Posterior cingulate gyrus (tissue), 11 donors: Measurements from ENCODE around the gene CHST12.
"Not testable (repeated sequence)": the region's sequence is repeated elsewhere in the genome, so short reads cannot be mapped to it uniquely, and the experiment has no call there.

Experiments
- DNase-seq, 10 donors: peaks; one replicate each; pipeline versions ENCODE4 v3.0.0 to v3.0.0-alpha.2; 2020 to 2021; ENCODE audit warnings: mixed read lengths in 3 of 10
- intact Hi-C: fragments of 100-400 bp; cut with DNase I; formaldehyde crosslinking; loops from one replicate; pipeline ENCODE4 v1.15.1; 2023

The CHST12 gene

GRCh38 chr7:2398506-2398905, 4.9 kb upstream of the CHST12 start:
- DNase-seq: no peak
- intact Hi-C loops: no loop called here

GRCh38 chr7:2399848-2400587, 3.4 kb upstream of the CHST12 start:
- intact Hi-C loops: no loop called here

GRCh38 chr7:2402687-2403013, 761 bp upstream of the CHST12 start:
- intact Hi-C loops: no loop called here
- DNase-seq: peak in 1 of 10 donors; percentile 51

More at GRCh38 chr7:2399848-2400587, 3.4 kb upstream of the CHST12 start:
- DNase-seq: peak in 7 of 10 donors; percentile 52 to 85 (median 62)

GRCh38 chr7:2403718-2404648, 572 bp downstream of the CHST12 start:
- intact Hi-C loops: loop anchor here (2.0 kb wide), 1 partner anchor 49 kb away; the partner anchor contains the start of gene EIF3B
- peak; percentile 22 to 91 (median 44) for DNase-seq

GRCh38 chr7:2404714-2405119, 1.3 kb downstream of the CHST12 start:
- peak in 1 of 10 donors; percentile 53 for DNase-seq
- intact Hi-C loops: loop anchor here (2.0 kb wide), 1 partner anchor 50 kb away; the partner anchor contains the start of gene EIF3B

GRCh38 chr7:2405201-2405600, 1.8 kb downstream of the CHST12 start:
- intact Hi-C loops: loop anchor here (2.0 kb wide), 1 partner anchor 50 kb away; the partner anchor contains the start of gene EIF3B
- DNase-seq: no peak

GRCh38 chr7:2405601-2406345, 2.4 kb downstream of the CHST12 start:
- intact Hi-C loops: loop anchor here (2.0 kb wide), 1 partner anchor 51 kb away; the partner anchor contains the start of gene EIF3B
- DNase-seq: peak in 1 of 10 donors; percentile 67

- intact Hi-C loops: no loop called here
- DNase-seq: no peak
Measured at GRCh38 chr7:2409745-2410414, 6.5 kb downstream of the CHST12 start.

GRCh38 chr7:2411049-2411448, 7.6 kb downstream of the CHST12 start:
- DNase-seq: peak in 1 of 10 donors; percentile 19
- intact Hi-C loops: no loop called here

GRCh38 chr7:2411815-2412586, 8.6 kb downstream of the CHST12 start:
- DNase-seq: peak in 1 of 10 donors; percentile 6
- intact Hi-C loops: no loop called here

- intact Hi-C loops: no loop called here
- peak in 1 of 10 donors; percentile 20 for DNase-seq
Measured at GRCh38 chr7:2412587-2413201, 9.3 kb downstream of the CHST12 start.

GRCh38 chr7:2416063-2416462, 12.7 kb downstream of the CHST12 start:
- peak in 1 of 10 donors; percentile 14 for DNase-seq
- intact Hi-C loops: no loop called here

GRCh38 chr7:2416650-2417049, 13.2 kb downstream of the CHST12 start:
- DNase-seq: no peak

GRCh38 chr7:2417178-2417577, 13.8 kb downstream of the CHST12 start:
- DNase-seq: peak in 1 of 10 donors; percentile 0
- intact Hi-C loops: not testable (repeated sequence)

More at GRCh38 chr7:2416650-2417049, 13.2 kb downstream of the CHST12 start:
- intact Hi-C loops: no loop called here

GRCh38 chr7:2417981-2418481, 14.6 kb downstream of the CHST12 start:
- intact Hi-C loops: no loop called here

GRCh38 chr7:2420216-2420933, 17.0 kb downstream of the CHST12 start:
- peak in 1 of 10 donors; percentile 8 for DNase-seq
- intact Hi-C loops: no loop called here

More at GRCh38 chr7:2417981-2418481, 14.6 kb downstream of the CHST12 start:
- peak in 1 of 10 donors; percentile 67 for DNase-seq

- intact Hi-C loops: no loop called here
- peak in 1 of 10 donors; percentile 29 for DNase-seq
Measured at GRCh38 chr7:2421943-2422310, 18.5 kb downstream of the CHST12 start.

GRCh38 chr7:2425749-2426148, 22.3 kb downstream of the CHST12 start:
- intact Hi-C loops: no loop called here
- no peak for DNase-seq
